HepG2 (cell line): Measurements from ENCODE around the gene C1QC. TPM values are rescaled to one million over a fixed set of nuclear protein-coding genes. Genes with fewer than 3 reads are reported as not detected.
A peak's percentile ranks its signal among the peaks of the same experiment; 100 is the strongest.

ENCODE experiments used
- HOXA5 ChIP-seq: sonication (generic); formaldehyde crosslinking; IDR thresholded peaks from 2 replicates; pipeline ENCODE4 v1.4.0; 2020; ENCODE audit warnings: missing genetic modification reagents
- MEF2D ChIP-seq: sonication (generic); formaldehyde crosslinking; IDR thresholded peaks from 2 replicates; pipeline ENCODE4 v1.5.1; 2020; ENCODE audit warnings: mild to moderate bottlenecking, missing genetic modification reagents
- MXD4 ChIP-seq: IDR thresholded peaks from 2 replicates; pipeline ENCODE4 v1.6.1; 2016; ENCODE audit warnings: mild to moderate bottlenecking, missing biosample characterization, missing genetic modification reagents
- NFKB2 ChIP-seq: sonication (generic); formaldehyde crosslinking; IDR thresholded peaks from 2 replicates; pipeline ENCODE4 v1.4.0; 2020; ENCODE audit warnings: missing genetic modification reagents, borderline replicate concordance
- PHF5A ChIP-seq: IDR thresholded peaks from one replicate; pipeline ENCODE4 v1.6.1; 2018; ENCODE audit warnings: low read depth, missing genetic modification reagents; ENCODE audit not compliant: unreplicated experiment
- PRDM4 ChIP-seq: sonication (generic); formaldehyde crosslinking; IDR thresholded peaks from 2 replicates; pipeline ENCODE4 v1.9.0; 2021; ENCODE audit warnings: missing genetic modification reagents, borderline replicate concordance
- SOX13 ChIP-seq, 3 experiments: fragments of 450-650 bp in 1 of 3; sonication (generic) in 1 of 3; formaldehyde crosslinking in 1 of 3; IDR thresholded peaks in 2 of 3; conservative IDR thresholded peaks in 1 of 3; 2 replicates each; pipeline versions ENCODE4 v1.5.0 to v1.6.1; 2016 to 2020; ENCODE audit warnings: antibody characterized with exemption in 1 of 3, mild to moderate bottlenecking in 1 of 3, missing compliant biosample characterization in 1 of 3, missing genetic modification reagents in 1 of 3, moderate library complexity in 1 of 3
- ZNF407 ChIP-seq: sonication (generic); formaldehyde crosslinking; IDR thresholded peaks from one replicate; pipeline ENCODE4 v1.5.1; 2020; ENCODE audit warnings: mild to moderate bottlenecking, missing genetic modification reagents; ENCODE audit errors: not compliant biosample characterization
- ZNF616 ChIP-seq: sonication (generic); formaldehyde crosslinking; IDR thresholded peaks from 2 replicates; pipeline ENCODE4 v1.5.0; 2020; ENCODE audit warnings: low read depth, mild to moderate bottlenecking, missing genetic modification reagents
- ZNF678 ChIP-seq: sonication (generic); formaldehyde crosslinking; IDR thresholded peaks from 2 replicates; pipeline ENCODE4 v1.4.0; 2020; ENCODE audit warnings: mild to moderate bottlenecking, missing genetic modification reagents
- polyA plus RNA-seq, 8 experiments: library from polyadenylated mRNA; depleted of rRNA in 3 of 8; stranded (reverse) in 7 of 8; unstranded in 1 of 8; fragments of >200 nt; fragmentation: Illumina TruSeq in 4 of 8; extraction: Trizol in 4 of 8; gene quantifications; 2 replicates each; pipeline versions ENCODE4 v1.2.1 to v1.2.3, GENCODE V29; 2011 to 2016; ENCODE audit warnings: low read depth in 4 of 8, missing spikeins in 1 of 8, mixed read lengths in 1 of 8; ENCODE audit not compliant: insufficient read depth in 1 of 8
- total RNA-seq, 5 experiments: library from RNA; depleted of rRNA; stranded (reverse); fragments of >200 nt; fragmentation: Illumina TruSeq; extraction: Trizol; gene quantifications; 2 replicates each; pipeline ENCODE4 v1.2.3, GENCODE V29; 2016; ENCODE audit warnings: low read depth in 1 of 5
- TF ChIP-seq, protein P1 (sequence below): IDR thresholded peaks from 2 replicates; pipeline ENCODE4 v1.4.0; 2020; ENCODE audit warnings: mild to moderate bottlenecking, missing genetic modification reagents
- TF ChIP-seq, protein P2 (sequence below): sonication (generic); formaldehyde crosslinking; IDR thresholded peaks from 2 replicates; pipeline ENCODE4 v1.8.0; 2022; ENCODE audit warnings: missing genetic modification reagents, mild to moderate bottlenecking, inconsistent platforms, borderline replicate concordance

C1QC gene
- total and polyA plus RNA-seq, 2 of the 13 experiments (the other 11 are each of a cell fraction or from before 2014, with no cell fraction given) = not detected

DNA sequence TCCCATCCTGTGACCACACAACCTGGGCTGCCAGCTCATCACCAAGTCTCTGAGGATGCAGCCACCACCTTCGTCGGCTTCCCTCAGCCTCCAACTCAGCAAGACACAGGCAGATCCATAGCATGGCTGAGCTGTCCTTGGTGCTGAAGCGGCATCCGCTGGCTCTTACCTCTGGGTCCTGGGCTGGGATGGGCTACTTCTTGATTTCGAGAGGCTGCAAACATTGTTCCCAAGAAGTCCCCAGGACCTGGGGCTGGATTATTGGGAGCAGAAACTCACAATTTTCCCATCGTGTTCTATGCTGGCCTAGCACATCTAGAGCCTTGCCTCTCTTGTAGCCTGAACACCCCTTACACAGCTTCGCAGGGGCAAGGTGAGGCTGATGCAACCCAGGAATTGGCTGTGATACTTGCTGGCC is 31.9 kb upstream of the C1QC start (continued):
- TF ChIP-seq, protein P1, sequence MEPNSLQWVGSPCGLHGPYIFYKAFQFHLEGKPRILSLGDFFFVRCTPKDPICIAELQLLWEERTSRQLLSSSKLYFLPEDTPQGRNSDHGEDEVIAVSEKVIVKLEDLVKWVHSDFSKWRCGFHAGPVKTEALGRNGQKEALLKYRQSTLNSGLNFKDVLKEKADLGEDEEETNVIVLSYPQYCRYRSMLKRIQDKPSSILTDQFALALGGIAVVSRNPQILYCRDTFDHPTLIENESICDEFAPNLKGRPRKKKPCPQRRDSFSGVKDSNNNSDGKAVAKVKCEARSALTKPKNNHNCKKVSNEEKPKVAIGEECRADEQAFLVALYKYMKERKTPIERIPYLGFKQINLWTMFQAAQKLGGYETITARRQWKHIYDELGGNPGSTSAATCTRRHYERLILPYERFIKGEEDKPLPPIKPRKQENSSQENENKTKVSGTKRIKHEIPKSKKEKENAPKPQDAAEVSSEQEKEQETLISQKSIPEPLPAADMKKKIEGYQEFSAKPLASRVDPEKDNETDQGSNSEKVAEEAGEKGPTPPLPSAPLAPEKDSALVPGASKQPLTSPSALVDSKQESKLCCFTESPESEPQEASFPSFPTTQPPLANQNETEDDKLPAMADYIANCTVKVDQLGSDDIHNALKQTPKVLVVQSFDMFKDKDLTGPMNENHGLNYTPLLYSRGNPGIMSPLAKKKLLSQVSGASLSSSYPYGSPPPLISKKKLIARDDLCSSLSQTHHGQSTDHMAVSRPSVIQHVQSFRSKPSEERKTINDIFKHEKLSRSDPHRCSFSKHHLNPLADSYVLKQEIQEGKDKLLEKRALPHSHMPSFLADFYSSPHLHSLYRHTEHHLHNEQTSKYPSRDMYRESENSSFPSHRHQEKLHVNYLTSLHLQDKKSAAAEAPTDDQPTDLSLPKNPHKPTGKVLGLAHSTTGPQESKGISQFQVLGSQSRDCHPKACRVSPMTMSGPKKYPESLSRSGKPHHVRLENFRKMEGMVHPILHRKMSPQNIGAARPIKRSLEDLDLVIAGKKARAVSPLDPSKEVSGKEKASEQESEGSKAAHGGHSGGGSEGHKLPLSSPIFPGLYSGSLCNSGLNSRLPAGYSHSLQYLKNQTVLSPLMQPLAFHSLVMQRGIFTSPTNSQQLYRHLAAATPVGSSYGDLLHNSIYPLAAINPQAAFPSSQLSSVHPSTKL (CRISPR knock-in tag) = peak; percentile 20; the same call in 1 of the 2 replicates
- TF ChIP-seq ZNF407 (no peak), SOX13 (IDR thresholded peaks at IDR 0.05) (no peak), SOX13 (CRISPR knock-in tag; conservative IDR thresholded peaks at IDR 0.05 in 1 of 2, IDR thresholded peaks at IDR 0.05 in 1 of 2) (0 out of 4 replicates have a peak, but pooled peaks of 1 of the 2 experiments have one; percentile 29), MXD4 (CRISPR knock-in tag) (peak; percentile 32; the same call in 1 of the 2 replicates), PHF5A (CRISPR knock-in tag) (no peak), MEF2D (CRISPR knock-in tag) (peak; percentile 57; the same call in 1 of the 2 replicates), NFKB2 (peak; percentile 68; the same call in 1 of the 2 replicates), ZNF678 (CRISPR knock-in tag) (no peak), ZNF616 (no peak), HOXA5 (peak; percentile 73; the same call in 1 of the 2 replicates), PRDM4 (peak; percentile 54; the same call in 1 of the 2 replicates)
- TF ChIP-seq, protein P2, sequence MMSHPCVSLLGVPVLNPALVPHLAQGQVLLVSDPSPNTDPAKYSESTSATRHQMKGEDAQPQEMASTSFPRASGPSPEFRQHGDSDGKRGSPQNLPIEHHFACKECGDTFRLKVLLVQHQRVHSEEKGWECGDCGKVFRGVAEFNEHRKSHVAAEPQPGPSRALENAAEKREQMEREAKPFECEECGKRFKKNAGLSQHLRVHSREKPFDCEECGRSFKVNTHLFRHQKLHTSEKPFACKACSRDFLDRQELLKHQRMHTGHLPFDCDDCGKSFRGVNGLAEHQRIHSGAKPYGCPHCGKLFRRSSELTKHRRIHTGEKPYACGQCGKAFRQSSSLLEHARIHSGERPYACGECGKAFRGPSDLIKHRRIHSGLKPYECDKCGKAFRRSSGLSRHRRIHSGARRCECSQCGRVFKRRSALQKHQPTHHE (CRISPR knock-in tag) = no peak
